ENCODE measurements around the gene ARL15. TPM values are rescaled to one million over a fixed set of nuclear protein-coding genes. Genes with fewer than 3 reads are reported as not detected.
"Not testable (repeated sequence)": the region's sequence is repeated elsewhere in the genome, so short reads cannot be mapped to it uniquely, and the experiment has no call there.

ARL15 gene
- total RNA-seq, 1 donor from 2014 or later: 30.8 TPM

- no peak for TF ChIP-seq CTCF (IDR thresholded peaks at IDR 0.05)
- H3K27ac ChIP-seq: no peak overlapping the region
- no peaks in the 10 kb centered on the region for H3K9me3 ChIP-seq
- intact Hi-C loops (cut with DNase I): no loop called here
- no peaks in the 10 kb centered on the region for H3K27me3 ChIP-seq (ENCODE audit: low read depth)
- H3K36me3 ChIP-seq: no peaks in the 10 kb centered on the region
- ATAC-seq (peak in 1 of 2 donors; percentile 27), DNase-seq (no peak)
- no peaks in the 10 kb centered on the region for H3K4me1 ChIP-seq
- no peak overlapping the region for H3K4me3 ChIP-seq
Measured at GRCh38 chr5:53873235-53873634, 437.1 kb downstream of the ARL15 start.

- Histone ChIP-seq H3K4me1 (no peaks in the 10 kb centered on the region), H3K36me3 (no peaks in the 10 kb centered on the region), H3K27me3 (ENCODE audit: low read depth) (no peaks in the 10 kb centered on the region), H3K27ac (no peak overlapping the region), H3K4me3 (no peak overlapping the region), H3K9me3 (no peaks in the 10 kb centered on the region)
- ATAC-seq (no peak), DNase-seq (no peak)
- TF ChIP-seq CTCF (IDR thresholded peaks at IDR 0.05): no peak
- intact Hi-C loops (cut with DNase I): no loop called here
Measured at GRCh38 chr5:53871775-53872174, 438.6 kb downstream of the ARL15 start.

- Histone ChIP-seq H3K36me3 (no peaks in the 10 kb centered on the region), H3K27me3 (ENCODE audit: low read depth) (no peaks in the 10 kb centered on the region), H3K9me3 (no peaks in the 10 kb centered on the region), H3K27ac (no peak overlapping the region), H3K4me3 (no peak overlapping the region), H3K4me1 (no peaks in the 10 kb centered on the region)
- intact Hi-C loops (cut with DNase I): no loop called here
- ATAC-seq: no peak
- no peak for DNase-seq
- TF ChIP-seq CTCF (IDR thresholded peaks at IDR 0.05): no peak
Measured at GRCh38 chr5:53871050-53871449, 439.3 kb downstream of the ARL15 start.

- Histone ChIP-seq H3K9me3 (peaks cover 6% of the 10 kb centered on the region), H3K4me1 (no peaks in the 10 kb centered on the region), H3K4me3 (no peak overlapping the region), H3K27me3 (ENCODE audit: low read depth) (no peaks in the 10 kb centered on the region), H3K27ac (no peak overlapping the region), H3K36me3 (no peaks in the 10 kb centered on the region)
- no peak for DNase-seq
- no peak for TF ChIP-seq CTCF (IDR thresholded peaks at IDR 0.05)
- no peak for ATAC-seq
- intact Hi-C loops (cut with DNase I): no loop called here
Measured at GRCh38 chr5:53858700-53859456, 451.5 kb downstream of the ARL15 start.

GRCh38 chr5:53856506-53856905 is 453.9 kb downstream of the ARL15 start:
- no peak overlapping the region for H3K27ac ChIP-seq
- H3K4me3 ChIP-seq: no peak overlapping the region
- TF ChIP-seq CTCF (IDR thresholded peaks at IDR 0.05): no peak
- H3K4me1 ChIP-seq: no peaks in the 10 kb centered on the region
- H3K9me3 ChIP-seq: peaks cover 10% of the 10 kb centered on the region
- H3K36me3 ChIP-seq: no peaks in the 10 kb centered on the region
- ATAC-seq (no peak), DNase-seq (no peak)
- H3K27me3 ChIP-seq (ENCODE audit: low read depth): no peaks in the 10 kb centered on the region
- intact Hi-C loops (cut with DNase I): no loop called here

- not testable (repeated sequence) for DNase-seq
Measured at GRCh38 chr5:53836851-53837430, 473.4 kb downstream of the ARL15 start.

More at GRCh38 chr5:53836851-53837430, 473.4 kb downstream of the ARL15 start:
- intact Hi-C loops (cut with DNase I); H3K9me3 ChIP-seq; H3K27me3 ChIP-seq (ENCODE audit: low read depth); ATAC-seq; H3K27ac ChIP-seq; H3K36me3 ChIP-seq; H3K4me3 ChIP-seq; H3K4me1 ChIP-seq: not testable (repeated sequence)
